H9 (cell line): ENCODE data around the gene TMOD1. TPM values are rescaled to one million over a fixed set of nuclear protein-coding genes. Genes with fewer than 3 reads are reported as not detected.

Source experiments
- DNase-seq: peaks from one replicate; pipeline ENCODE4 v3.0.0-alpha.2; 2017
- H2AFZ ChIP-seq: one replicate; pipeline ENCODE4 v1.6.1; 2013; ENCODE audit warnings: mild to moderate bottlenecking, low read length, control low read depth, moderate library complexity
- H2AK5ac ChIP-seq: 2 replicates; pipeline ENCODE4 v1.6.1; 2013; ENCODE audit warnings: low read length, control low read depth, mixed read lengths; ENCODE audit not compliant: insufficient read length
- H2BK120ac ChIP-seq: one replicate; pipeline ENCODE4 v1.6.1; 2013; ENCODE audit warnings: low read depth, mild to moderate bottlenecking, low read length, control low read depth, inconsistent platforms; ENCODE audit not compliant: poor library complexity, severe bottlenecking
- H2BK12ac ChIP-seq: 2 replicates; pipeline ENCODE4 v1.6.1; 2013; ENCODE audit warnings: low read length, control low read depth, mixed read lengths, low read depth; ENCODE audit not compliant: insufficient read length
- H2BK15ac ChIP-seq: 2 replicates; pipeline ENCODE4 v1.6.1; 2013; ENCODE audit warnings: low read depth, low read length, control low read depth
- H2BK20ac ChIP-seq: one replicate; pipeline ENCODE4 v1.6.1; 2013; ENCODE audit warnings: low read depth, mild to moderate bottlenecking, low read length, control low read depth, inconsistent platforms; ENCODE audit not compliant: poor library complexity, severe bottlenecking
- H2BK5ac ChIP-seq: 2 replicates; pipeline ENCODE4 v1.6.1; 2013; ENCODE audit warnings: low read length, control low read depth, mixed read lengths; ENCODE audit not compliant: insufficient read length
- H3K14ac ChIP-seq: 2 replicates; pipeline ENCODE4 v1.6.1; 2013; ENCODE audit warnings: low read length, control low read depth; ENCODE audit not compliant: insufficient read depth
- H3K18ac ChIP-seq: 2 replicates; pipeline ENCODE4 v1.6.1; 2013; ENCODE audit warnings: low read depth, mild to moderate bottlenecking, mixed read lengths, low read length, control low read depth; ENCODE audit not compliant: insufficient read length
- H3K23ac ChIP-seq: 2 replicates; pipeline ENCODE4 v1.6.1; 2013; ENCODE audit warnings: low read length, control low read depth, mixed read lengths, low read depth; ENCODE audit not compliant: insufficient read length
- H3K23me2 ChIP-seq: 2 replicates; pipeline ENCODE4 v1.6.1; 2013; ENCODE audit warnings: low read depth, mild to moderate bottlenecking, mixed read lengths, low read length, control low read depth; ENCODE audit not compliant: insufficient read length, poor library complexity, severe bottlenecking
- H3K27ac ChIP-seq: 2 replicates; pipeline ENCODE4 v1.5.1; 2013; ENCODE audit warnings: low read length, control low read depth, mixed read lengths, low read depth; ENCODE audit not compliant: insufficient read length
- H3K27me3 ChIP-seq: 2 replicates; pipeline ENCODE4 v1.6.1; 2013; ENCODE audit warnings: low read length, control low read depth, inconsistent platforms; ENCODE audit not compliant: insufficient read depth
- H3K4ac ChIP-seq: 2 replicates; pipeline ENCODE4 v1.6.1; 2013; ENCODE audit warnings: low read depth, mild to moderate bottlenecking, control low read depth, inconsistent platforms, low read length, moderate library complexity
- H3K4me1 ChIP-seq: 2 replicates; pipeline ENCODE4 v1.6.1; 2013; ENCODE audit warnings: low read length, control low read depth, inconsistent platforms; ENCODE audit not compliant: insufficient read depth
- H3K4me2 ChIP-seq: 2 replicates; pipeline ENCODE4 v1.6.1; 2013; ENCODE audit warnings: low read length, control low read depth, mixed read lengths; ENCODE audit not compliant: insufficient read length, insufficient read depth
- H3K56ac ChIP-seq: 2 replicates; pipeline ENCODE4 v1.6.1; 2013; ENCODE audit warnings: low read depth, mild to moderate bottlenecking, mixed read lengths, low read length, control low read depth; ENCODE audit not compliant: insufficient read length
- H3K79me1 ChIP-seq: 2 replicates; pipeline ENCODE4 v1.6.1; 2013; ENCODE audit warnings: low read depth, mild to moderate bottlenecking, moderate library complexity, low read length, control low read depth, inconsistent platforms; ENCODE audit not compliant: insufficient read depth, poor library complexity, severe bottlenecking
- H3K79me2 ChIP-seq: 2 replicates; pipeline ENCODE4 v1.6.1; 2013; ENCODE audit warnings: low read length, control low read depth, inconsistent platforms; ENCODE audit not compliant: insufficient read depth
- H3K9ac ChIP-seq: 2 replicates; pipeline ENCODE4 v1.6.1; 2013; ENCODE audit warnings: low read length, control low read depth, mixed read lengths; ENCODE audit not compliant: insufficient read length; ENCODE audit errors: extremely low read depth
- H3K9me3 ChIP-seq: one replicate; pipeline ENCODE4 v1.6.1; 2013; ENCODE audit warnings: low read depth, low read length, inconsistent platforms; ENCODE audit not compliant: control insufficient read depth
- H3T11ph ChIP-seq: one replicate; pipeline ENCODE4 v1.6.1; 2013; ENCODE audit warnings: mild to moderate bottlenecking, low read length, control low read depth, inconsistent platforms
- H4K20me1 ChIP-seq: one replicate; pipeline ENCODE4 v1.6.1; 2013; ENCODE audit not compliant: control insufficient read depth, insufficient read length, insufficient read depth
- H4K5ac ChIP-seq: 2 replicates; pipeline ENCODE4 v1.6.1; 2013; ENCODE audit warnings: low read depth, mild to moderate bottlenecking, mixed read lengths, low read length, control low read depth; ENCODE audit not compliant: insufficient read length
- H4K8ac ChIP-seq: replicated peaks from 2 replicates; pipeline ENCODE4 v1.6.1; 2013; ENCODE audit warnings: low read length, control low read depth, mixed read lengths, low read depth; ENCODE audit not compliant: insufficient read length
- H4K91ac ChIP-seq: 2 replicates; pipeline ENCODE4 v1.6.1; 2013; ENCODE audit warnings: low read depth, mild to moderate bottlenecking, moderate library complexity, mixed read lengths, low read length, control low read depth; ENCODE audit not compliant: insufficient read length
- H3K27ac Mint-ChIP-seq, 3 experiments: 2 replicates in 2 of 3; 3 replicates in 1 of 3; pipeline ENCODE4 v1.8.0; 2020 to 2021; ENCODE audit warnings: mixed read lengths in 3 of 3, mild to moderate bottlenecking in 1 of 3, moderate library complexity in 1 of 3
- H3K27me3 Mint-ChIP-seq: 2 replicates; pipeline ENCODE4 v1.8.0; 2021; ENCODE audit warnings: low read depth, mild to moderate bottlenecking, moderate library complexity, mixed read lengths
- H3K36me3 Mint-ChIP-seq, 3 experiments: 2 replicates in 2 of 3; 3 replicates in 1 of 3; pipeline ENCODE4 v1.8.0; 2020 to 2021; ENCODE audit warnings: low read depth in 3 of 3, mixed read lengths in 3 of 3; ENCODE audit not compliant: insufficient read depth in 1 of 3
- H3K4me1 Mint-ChIP-seq, 2 experiments: 2 replicates each; pipeline ENCODE4 v1.8.0; 2020; ENCODE audit warnings: mixed read lengths in 2 of 2
- H3K4me3 Mint-ChIP-seq, 2 experiments: 2 replicates in 1 of 2; 3 replicates in 1 of 2; pipeline ENCODE4 v1.8.0; 2020 to 2021; ENCODE audit warnings: mild to moderate bottlenecking in 2 of 2, mixed read lengths in 2 of 2, moderate library complexity in 1 of 2
- H3K9me3 Mint-ChIP-seq, 2 experiments: 2 replicates in 1 of 2; 3 replicates in 1 of 2; pipeline ENCODE4 v1.8.0; 2020; ENCODE audit warnings: mild to moderate bottlenecking in 2 of 2, mixed read lengths in 2 of 2, moderate library complexity in 1 of 2
- CTCF ChIP-seq: fragments of 200-600 bp; sonication (generic); conservative IDR thresholded peaks from 3 replicates; pipeline ENCODE4 v1.8.0; 2021; ENCODE audit warnings: antibody characterized with exemption, mild to moderate bottlenecking
- WGBS: extraction: QIAGEN DNeasy Blood & Tissue Kit; methylation state at CpG from one replicate; pipeline ENCODE4 v1.1.7; 2013; ENCODE audit warnings: missing lambda C conversion rate, low lambda C conversion rate, mixed read lengths; ENCODE audit not compliant: insufficient read length; ENCODE audit errors: extremely low coverage; 5-methylcytosine and 5-hydroxymethylcytosine counted together
- total RNA-seq: library from RNA; stranded (reverse); gene quantifications from 2 replicates; pipeline ENCODE4 v1.2.1, GENCODE V29; 2021

Gene TMOD1
- total RNA-seq, 1 experiment from 2014 or later: 0.98 TPM

- Mint-ChIP-seq H3K36me3 (no peaks in the 10 kb centered on the region), H3K27ac (no peak overlapping the region), H3K9me3 (no peaks in the 10 kb centered on the region), H3K27me3 (peaks cover 3% of the 10 kb centered on the region), H3K4me1 (peaks cover 24 to 28% of the 10 kb centered on the region in 2 experiments), H3K4me3 (no peak overlapping the region)
- no peak overlapping the region for H4K8ac ChIP-seq
- no peak overlapping the region for H4K5ac ChIP-seq
- H2BK12ac ChIP-seq: no peak overlapping the region
- H3K9ac ChIP-seq: no peak overlapping the region
- no peak overlapping the region for H4K91ac ChIP-seq
- H4K20me1 ChIP-seq: no peaks in the 10 kb centered on the region
- no peaks in the 10 kb centered on the region for H3K79me1 ChIP-seq
- no peak overlapping the region for H2AFZ ChIP-seq
- no peak overlapping the region for H3K18ac ChIP-seq
- no peak overlapping the region for H3K4ac ChIP-seq
- H3K4me1 ChIP-seq: 0 out of 2 replicates have a peak, but pooled peaks cover 7% of the 10 kb centered on the region
- H3K27ac ChIP-seq: no peak overlapping the region
- H2BK20ac ChIP-seq: no peak overlapping the region
- no peak overlapping the region for H2BK15ac ChIP-seq
- H3K79me2 ChIP-seq: no peaks in the 10 kb centered on the region
- no peak overlapping the region; the same call in 1 of the 2 replicates for H3K14ac ChIP-seq
- no peak overlapping the region for H3K4me2 ChIP-seq
- H2AK5ac ChIP-seq: no peak overlapping the region
- no peak overlapping the region for H2BK5ac ChIP-seq
- no peak for TF ChIP-seq CTCF
- H3K23me2 ChIP-seq: no peaks in the 10 kb centered on the region
- no CpG with 5 or more reads among the region's 15 CpGs for whole genome bisulfite sequencing
- H3K56ac ChIP-seq: no peak overlapping the region
- H3K23ac ChIP-seq: no peak overlapping the region
- no peak overlapping the region for H2BK120ac ChIP-seq
- DNase-seq: no peak
- no peaks in the 10 kb centered on the region for H3K27me3 ChIP-seq
- no peak overlapping the region for H3T11ph ChIP-seq
- H3K9me3 ChIP-seq: no peaks in the 10 kb centered on the region
These were observed 55.5 kb downstream of the TMOD1 start for GRCh38 chr9:97556721-97557605.
